Islet of Langerhans (tissue), 1 donor: ENCODE results near the gene PARN.
"Not testable (repeated sequence)": the region's sequence is repeated elsewhere in the genome, so short reads cannot be mapped to it uniquely, and the experiment has no call there.

Source experiments
- FAIRE-seq: peaks from one replicate; lab custom pipeline; 2011; peaks lifted over from hg19 to GRCh38; lab: Jason Lieb, UNC

The PARN gene

DNA sequence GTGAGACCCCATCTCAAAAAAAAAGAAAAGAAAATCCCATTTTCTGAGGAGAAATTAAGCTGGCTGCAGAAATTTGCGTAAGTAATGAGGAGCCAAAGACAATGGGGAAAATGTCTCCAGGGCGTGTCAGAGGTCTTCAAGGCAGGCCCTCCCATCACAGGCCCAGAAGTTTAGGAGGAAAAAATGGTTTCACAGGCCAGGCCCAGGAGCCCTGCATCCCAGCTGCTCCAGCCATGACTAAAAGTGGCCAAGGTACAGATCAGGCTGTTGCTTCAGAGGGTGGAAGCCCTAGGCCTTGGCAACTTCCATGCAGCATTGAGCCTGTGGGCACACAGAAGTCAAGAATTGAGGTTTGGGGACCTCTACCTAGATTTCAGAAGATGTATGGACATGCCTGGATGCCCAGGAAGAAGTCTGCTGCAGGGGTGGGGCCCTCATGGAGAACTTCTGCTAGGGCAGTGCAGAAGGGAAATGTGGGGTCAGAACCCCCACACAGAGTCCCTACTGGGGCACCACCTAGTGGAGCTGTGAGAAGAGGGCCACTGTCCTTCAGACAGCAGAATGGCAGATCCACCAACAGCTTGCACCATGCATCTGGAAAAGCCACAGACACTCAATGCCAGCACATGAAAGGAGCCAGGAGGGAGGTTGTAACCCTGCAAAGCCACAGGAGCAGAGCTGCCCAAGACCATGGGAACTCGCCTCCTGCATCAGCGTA, 55.2 kb downstream of the PARN start:
- FAIRE-seq = not testable (repeated sequence)

DNA sequence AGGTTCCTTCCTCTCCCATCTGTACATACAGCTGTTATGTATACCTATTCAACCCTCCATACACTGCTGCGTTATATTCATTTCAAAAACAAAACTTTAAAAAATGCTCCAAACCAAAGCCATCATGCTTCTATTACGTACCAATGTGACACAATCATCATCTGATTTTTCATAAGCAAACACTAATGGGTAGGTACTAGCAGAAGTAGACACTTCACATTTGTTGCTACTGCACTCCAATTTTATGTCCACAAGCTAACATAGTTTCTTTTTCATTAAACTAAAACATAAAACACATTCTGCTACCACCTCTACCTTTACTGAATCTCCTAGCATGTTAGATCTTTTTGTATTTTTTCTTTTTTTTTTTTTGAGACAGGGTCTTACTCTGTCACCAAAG, 57.5 kb downstream of the PARN start:
- no peak for FAIRE-seq

DNA sequence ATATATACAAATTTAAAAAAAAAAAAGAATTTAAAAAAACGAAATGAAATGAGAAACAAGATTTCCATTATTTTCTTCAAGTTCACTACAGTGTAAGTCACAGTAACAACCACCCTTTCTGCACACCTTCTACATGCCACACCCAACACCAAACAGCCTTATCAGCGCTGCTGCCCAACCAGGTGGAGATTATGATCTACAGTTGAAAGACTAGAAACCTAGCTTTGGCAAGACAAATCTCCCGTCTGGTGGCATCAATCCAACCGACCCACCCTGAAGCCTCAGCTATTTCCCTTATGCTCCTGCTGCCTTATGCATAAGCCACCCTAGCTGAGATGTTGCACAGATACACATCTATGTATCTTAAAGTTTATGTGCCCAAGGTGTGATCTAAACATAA, 60.8 kb downstream of the PARN start:
- no peak for FAIRE-seq

DNA sequence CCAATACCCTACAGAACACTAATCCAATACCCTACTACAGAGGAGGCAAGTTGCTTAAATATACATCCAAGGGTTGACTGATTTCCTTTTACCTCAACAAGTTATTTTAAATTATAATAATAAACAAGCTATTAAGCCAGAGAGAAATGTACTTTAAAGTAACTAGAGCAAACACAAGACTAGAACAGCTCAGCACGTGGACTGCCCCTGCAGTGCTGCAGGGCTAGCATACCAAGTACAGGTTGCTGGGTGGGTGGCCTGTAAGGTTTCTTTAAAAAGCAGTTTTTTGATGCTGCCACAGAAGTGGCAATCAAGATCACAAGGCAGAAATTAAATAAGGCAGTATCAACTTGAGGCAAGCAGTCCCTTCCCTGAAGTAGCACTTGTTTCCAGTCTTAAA, 63.5 kb downstream of the PARN start:
- FAIRE-seq = no peak

DNA sequence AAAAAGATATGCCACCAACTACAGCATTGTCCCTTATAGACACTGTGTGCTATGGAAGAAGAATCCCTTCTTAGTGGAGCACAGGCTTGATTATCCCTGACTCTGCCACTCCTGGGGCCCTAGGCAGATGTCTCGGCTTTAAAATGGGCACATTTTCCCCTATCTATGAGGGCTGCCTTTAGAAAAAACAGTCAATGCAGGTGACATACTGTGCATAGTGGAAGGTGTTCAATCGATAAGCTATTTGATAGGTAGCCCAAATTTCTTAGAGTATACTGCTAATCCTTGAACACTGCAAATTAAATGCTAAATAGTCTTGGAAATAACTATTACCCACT, 64.4 kb downstream of the PARN start:
- FAIRE-seq = no peak

DNA sequence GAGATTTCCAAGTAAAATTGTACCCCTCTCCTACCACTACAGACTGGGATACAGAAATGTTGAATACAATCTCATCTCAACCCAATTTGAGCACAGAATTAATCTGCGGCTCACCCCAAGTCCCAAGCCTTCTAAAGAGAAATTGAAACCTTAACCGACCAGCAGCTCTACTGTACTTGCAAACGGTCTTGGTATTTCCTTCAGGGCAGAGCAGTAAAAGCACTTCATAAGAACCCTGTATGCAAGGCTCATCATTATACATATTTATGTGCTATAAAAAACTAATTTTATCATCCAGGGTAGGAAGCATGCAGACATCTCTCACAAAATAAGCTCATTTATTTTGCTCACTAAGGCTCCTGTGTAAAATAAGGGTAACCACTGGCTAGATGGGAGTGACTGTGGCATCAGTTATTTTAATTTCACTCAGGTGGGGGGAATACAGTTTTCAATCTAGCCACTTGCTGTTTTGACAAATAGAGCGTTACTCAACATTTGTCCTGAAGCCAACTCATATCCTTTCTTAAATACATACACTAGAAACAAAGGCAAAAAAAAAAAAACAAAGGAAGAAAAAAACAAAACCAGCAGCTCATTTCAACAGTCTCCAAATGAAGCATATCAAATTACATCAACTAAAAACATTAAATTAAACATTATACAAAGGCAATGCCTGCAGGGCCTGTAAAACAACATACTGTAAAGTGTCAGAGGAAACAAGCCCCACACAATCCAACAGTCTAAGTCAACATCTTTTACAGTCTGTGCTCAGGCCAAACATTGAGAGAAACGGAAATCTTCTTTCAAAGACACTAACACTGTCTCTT, 65.0 kb downstream of the PARN start:
- FAIRE-seq = no peak

DNA sequence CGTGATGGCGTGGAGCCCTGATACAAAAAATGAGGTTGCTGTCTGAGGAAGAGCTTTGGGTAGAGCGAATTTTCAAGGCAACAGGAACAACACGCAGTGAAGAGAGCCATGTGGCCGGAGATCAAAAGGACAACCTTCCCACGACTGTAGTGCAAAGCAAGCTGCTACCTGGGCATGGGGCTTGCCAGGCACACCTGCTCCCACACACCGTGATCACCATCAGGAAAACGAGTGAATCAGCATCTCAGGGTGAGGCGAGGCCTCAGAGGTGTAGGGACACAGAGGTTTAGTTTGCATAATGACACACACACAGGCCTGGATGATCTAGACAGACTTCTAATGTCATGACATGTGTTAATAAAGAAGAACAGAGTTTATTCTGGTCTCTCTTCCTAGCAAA, 65.7 kb downstream of the PARN start:
- no peak for FAIRE-seq

DNA sequence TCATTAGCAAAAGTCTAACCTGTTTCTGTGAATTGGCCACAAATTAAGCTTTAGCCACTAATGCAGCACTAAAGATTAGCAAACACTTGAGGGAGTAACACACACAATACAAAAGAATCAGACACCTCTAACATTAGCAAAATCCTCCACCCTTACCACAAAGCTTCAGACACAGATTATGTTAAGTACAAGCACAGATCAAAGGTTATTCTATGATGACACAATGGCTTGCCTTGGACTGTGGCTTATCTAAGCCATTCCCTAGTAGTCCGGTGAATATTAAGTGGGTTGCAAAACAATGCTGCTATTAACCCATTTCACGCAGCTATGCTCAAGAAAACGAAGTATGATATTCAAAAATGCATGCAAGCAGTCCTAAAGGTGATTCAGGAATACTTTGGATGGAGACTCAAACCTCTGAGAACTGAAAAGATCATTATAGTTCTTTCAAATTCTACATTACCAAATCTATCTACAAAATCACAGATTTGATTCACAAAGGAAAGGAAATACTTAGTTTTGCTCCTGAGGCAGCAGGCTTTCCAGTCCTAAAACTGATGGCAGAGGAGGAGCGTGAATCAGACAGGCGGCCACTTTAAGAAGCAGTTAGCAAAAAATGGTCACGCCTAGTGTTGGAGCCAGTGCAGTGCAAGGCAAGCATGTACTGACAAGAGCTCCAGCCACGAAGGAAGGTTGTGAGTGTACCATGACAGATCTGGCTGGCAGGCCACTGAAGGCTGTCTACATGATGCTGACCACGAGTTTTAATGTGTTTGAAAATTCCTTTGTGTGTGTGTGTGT, 67.2 kb downstream of the PARN start:
- FAIRE-seq = no peak

DNA sequence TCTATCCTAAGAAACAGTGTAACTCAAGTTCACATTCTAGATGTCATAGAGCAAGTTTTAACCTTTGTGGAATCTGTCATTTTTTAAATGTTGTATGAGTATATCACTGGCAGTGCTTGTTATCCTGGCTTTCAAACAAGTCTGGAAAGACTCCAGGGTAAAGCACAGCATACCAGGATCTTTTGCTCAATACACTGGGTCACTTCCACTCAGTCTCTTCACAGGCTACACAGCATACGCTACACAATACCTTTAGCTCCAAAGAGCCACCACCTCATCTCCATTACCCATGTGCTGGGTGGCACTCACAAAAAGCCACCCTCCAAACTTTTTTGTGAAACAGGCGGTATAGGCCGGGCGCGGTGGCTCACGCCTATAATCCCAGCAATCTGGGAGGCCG, 69.5 kb downstream of the PARN start:
- no peak for FAIRE-seq

DNA sequence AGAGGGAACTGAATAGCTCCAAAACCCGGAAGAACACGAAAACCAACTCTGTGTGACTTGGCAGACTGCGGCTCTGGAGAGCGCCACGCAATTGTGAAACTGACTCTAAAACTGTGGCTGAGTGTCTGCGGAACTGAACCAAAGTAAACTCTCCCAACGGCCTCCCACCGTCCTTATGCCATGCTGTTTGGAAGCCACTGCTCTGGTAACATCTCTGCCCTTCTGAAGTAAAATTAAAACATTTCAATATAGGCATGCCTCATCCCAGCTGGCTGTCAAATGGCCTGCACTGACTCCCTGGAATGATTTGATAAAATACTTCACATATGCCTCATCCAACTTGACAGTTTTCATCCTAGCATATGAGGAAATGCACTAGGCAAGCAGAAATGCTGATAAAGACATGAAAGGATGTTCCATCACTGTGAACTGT, 70.2 kb downstream of the PARN start:
- no peak for FAIRE-seq

DNA sequence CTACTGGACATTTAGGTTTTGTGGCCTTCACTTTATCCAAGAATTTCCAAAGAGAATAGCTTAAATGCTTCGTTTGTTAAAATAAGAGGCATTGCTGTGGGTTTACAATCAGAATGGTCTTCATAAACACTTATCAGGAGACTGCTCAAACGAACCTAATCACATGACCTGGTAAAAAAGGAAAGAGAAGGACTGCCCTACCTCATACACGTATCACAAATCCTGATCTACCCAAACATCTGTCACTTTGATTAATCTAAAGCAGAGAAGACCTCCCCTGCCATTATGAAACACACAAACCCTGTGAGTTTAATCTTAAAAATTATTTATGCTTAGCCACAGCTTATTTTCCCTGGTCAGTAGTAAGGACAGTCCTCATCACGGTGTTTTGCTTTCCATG, 76.6 kb downstream of the PARN start:
- FAIRE-seq = no peak

DNA sequence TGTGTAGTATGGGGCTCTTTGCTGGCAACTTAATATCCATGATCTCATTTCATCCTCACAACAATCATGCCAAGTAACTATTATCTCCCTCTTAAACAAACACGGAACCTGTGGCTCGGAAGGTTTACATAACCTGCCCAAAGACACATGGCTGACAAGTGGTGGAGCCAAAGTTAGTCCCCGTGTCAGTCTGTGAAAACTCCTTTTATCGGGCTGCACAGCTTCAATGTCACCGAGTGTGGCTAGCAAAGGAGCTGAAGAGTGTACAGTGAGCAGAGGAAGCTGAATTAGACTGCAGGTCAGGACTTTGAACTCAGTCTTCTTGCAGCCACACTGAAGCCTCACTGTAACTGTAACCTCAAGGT, 80.3 kb downstream of the PARN start:
- no peak for FAIRE-seq

DNA sequence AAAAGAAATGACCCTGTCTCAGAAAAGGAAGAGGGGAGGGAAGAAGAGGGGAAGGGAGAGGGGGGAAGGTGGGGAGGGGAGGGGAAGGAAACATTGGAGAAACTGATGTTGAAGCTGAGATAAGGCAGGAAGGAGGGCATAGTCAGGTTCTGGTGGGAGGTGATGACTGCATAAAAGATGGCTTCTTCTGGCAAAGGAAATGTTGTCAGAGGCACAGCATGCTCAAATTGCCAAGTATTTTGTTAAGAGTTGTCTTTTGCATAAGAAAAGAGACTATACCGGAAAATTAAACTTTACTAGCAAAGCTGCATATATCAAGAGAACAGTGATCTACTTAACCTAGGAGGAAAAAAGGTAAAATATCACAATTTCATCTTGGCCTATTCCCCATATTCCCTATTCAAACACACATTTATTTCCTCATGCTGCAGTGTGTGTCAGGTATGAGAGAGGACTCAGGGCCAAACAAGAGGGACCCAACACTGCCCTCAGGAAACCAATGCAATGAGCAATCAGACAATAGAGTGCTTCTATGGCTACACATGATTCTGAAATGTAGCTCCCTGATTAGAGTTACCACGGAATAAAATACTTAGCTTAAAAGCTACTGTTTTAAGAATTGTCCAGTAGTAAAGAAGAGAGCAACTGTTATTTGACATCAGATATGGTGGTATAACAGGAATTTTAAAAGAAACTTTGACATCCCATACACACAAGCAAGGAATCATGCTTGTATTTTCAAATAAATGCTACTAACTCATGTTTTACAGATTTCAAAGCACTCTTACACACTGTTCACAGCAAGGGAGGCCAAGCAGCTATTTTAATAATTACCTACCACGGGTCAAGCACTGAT, 80.9 kb downstream of the PARN start:
- FAIRE-seq = no peak

DNA sequence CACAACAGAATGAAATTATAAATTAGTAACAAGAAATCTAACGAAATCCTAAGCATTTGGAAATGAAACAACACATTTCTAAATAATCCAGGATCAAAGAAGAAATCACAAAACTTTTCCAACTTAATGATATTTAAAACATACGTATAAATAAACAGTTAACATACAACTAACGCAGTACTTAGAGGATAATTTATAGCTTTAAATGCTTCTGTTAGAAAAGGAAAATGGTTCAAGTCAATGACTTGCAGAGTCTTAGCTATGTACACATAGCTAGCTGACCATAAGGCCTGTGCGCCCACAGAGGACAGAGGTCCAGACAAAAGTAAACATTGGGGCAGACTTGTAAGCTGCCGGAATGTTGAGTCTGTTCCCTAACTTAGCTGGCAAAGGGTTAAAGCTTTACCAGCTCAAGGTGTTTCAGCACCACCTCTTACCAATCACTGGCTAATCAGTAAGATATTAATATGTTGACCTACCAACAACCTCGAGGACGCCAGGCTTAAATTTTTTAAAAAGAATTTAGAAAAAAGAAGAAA, 84.6 kb downstream of the PARN start:
- FAIRE-seq = no peak

DNA sequence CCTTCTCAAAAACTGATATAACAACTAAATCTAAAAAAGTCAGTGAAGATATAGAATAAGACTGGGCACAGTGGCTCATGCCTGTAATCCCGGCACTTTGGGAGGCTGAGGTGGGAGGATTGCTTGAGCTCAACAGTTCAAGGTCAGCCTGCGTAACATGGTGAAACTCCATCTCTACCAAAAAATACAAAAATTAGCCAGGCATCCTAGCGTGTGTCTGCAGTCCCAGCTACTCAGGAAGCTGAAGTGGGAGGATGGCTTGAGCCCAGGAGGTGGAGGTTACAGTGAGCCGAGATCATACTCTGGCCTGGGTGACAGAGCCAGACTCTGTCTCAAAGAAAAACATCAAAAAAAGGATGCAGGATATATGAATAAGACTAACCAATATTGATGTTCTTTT, 85.2 kb downstream of the PARN start:
- FAIRE-seq = not testable (repeated sequence)

DNA sequence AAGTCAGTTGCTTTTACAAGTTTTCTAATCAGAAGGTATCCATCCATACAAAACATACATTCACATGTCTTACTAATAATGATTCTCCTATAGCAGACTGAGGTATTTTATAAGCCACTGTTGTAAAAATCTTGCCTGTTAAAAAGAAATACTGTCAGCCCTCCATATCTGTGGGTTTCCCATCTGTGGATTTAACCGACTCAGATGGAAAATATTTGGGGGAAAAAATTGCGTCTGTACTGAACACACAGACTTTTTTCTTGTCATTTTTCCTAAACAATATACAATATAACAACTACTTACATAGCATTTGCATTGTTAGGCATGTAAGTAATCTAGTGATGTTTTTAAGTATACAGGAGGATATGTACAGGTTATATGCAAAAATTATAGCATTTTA, 90.4 kb downstream of the PARN start:
- no peak for FAIRE-seq

DNA sequence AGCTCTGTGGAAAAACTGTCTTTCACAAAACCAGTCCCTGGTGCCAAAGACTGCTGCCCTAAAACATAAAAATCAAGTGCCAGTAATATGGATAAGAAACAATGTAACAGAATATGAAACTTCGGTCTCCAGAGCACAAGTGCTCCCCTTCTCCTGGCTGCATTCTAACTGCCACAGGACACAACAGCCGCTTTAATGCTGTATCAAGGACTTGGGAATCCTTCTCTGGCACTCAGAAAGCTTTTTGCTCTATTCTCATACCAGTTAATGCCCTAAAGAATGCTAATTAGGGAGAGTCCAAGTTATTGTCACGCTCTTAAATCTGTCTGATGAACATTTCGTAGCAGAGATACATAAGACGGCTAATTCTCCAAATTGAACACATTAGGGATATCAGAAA, 90.9 kb downstream of the PARN start:
- no peak for FAIRE-seq

DNA sequence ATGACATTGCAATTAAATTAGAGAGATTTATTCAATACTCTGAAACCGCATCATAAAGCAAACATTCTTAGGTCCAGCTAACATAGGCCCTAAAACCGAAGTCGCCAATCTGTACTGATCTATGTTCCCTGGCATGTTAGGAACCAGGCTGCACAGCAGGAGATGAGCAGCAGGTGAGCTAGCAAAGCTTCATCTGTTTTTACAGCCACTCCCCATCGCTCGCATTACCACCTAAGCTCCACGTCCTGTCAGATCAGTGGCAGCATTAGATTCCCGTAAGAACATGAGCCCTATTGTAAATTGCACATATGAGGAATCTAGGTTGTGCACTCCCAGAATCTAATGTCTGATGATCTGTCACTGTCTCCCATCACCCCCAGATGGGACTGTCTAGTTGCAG, 91.5 kb downstream of the PARN start:
- no peak for FAIRE-seq

DNA sequence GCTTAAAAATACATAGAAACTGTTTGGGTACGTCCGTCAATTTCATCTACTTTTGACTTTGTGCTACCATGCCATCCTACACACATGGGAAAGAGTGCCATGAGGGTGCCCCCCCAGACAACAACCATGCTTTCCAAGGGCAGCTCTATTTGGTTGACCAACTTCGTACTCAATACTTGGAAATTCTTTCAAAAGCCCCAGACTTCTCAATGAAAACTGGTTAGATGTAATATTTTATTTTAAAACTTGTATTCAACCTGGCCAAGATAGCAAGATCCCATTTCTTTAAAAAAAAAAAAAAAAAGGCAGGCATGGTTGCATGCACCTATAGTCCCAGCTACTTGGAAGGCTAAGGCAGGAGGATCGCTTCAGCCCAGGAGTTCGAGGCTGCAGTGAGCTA, 98.4 kb downstream of the PARN start:
- no peak for FAIRE-seq

DNA sequence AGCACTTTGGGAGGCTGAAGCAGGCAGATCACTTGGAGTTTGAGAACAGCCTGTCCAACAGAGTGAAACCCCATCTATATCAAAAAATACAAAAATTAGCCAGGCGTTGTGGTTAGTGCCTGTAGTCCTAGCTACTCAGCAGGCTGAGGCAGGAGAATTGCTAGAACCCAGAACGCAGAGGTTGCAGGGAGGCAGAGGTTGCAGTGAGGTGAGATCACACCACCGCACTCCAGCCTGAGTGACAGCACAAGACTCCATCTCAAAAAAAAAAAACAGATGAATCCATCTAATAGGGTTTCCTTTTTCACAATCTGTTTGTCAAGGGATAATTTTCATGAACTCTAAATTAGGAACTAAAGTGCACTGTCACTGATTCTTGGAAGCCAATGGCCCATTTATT, 99.0 kb downstream of the PARN start:
- no peak for FAIRE-seq

DNA sequence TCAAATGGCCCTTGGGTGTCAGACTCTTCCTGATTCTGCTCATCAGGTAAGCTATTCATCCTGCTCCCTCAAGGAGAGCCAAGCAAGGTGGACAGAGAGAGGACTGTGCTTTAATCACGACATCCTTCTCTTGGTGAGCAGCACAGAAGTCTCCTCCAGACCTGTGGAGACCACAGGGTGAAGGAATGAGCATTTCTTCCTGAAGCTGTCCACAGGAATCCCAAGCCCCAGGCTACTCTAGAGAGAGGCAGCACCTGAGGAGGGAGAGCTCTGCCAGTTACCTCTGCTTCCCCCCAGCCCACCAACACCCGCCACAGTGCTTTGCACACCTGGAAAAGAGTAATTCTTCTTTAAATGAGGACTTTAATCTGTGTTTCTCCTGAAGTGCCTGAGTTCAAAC, 100.0 kb downstream of the PARN start:
- FAIRE-seq = no peak
